Endothelial cell of umbilical vein (primary cell): ENCODE data around the gene CHN1. TPM values are rescaled to one million over a fixed set of nuclear protein-coding genes. Genes with fewer than 3 reads are reported as not detected.

Experiments
- BruUV-seq: library from RNA; stranded (reverse); fragments of 400-500 nt; replicated peaks from 2 replicates; lab custom pipeline; 2021; lab: Mats Ljungman, UMichigan
- CTCF ChIA-PET: fragments of 300-600, 350-600 bp; sonication (Branson Sonifier 250); formaldehyde crosslinking; loops from one replicate; lab custom pipeline; 2021; ENCODE audit warnings: antibody characterized with exemption, inconsistent platforms; lab: Charles Lee
- POLR2A ChIA-PET: fragments of 300-600, 350-600 bp; sonication (Branson Sonifier 250); formaldehyde crosslinking; loops from one replicate; lab custom pipeline; 2021; ENCODE audit warnings: antibody characterized with exemption, inconsistent platforms; lab: Charles Lee
- DNase-seq: peaks from one replicate; pipeline ENCODE4 v3.0.0-alpha.2; 2011; ENCODE audit warnings: low read depth, low spot score
- FAIRE-seq: peaks from 2 replicates; lab custom pipeline; 2011; peaks lifted over from hg19 to GRCh38; lab: Jason Lieb, UNC
- H2AFZ ChIP-seq: 2 replicates; pipeline ENCODE4 v1.6.0; 2012; ENCODE audit warnings: low read depth, low read length, control low read depth, inconsistent platforms
- H3K27ac ChIP-seq: 2 replicates; pipeline ENCODE4 v1.5.1; 2011; ENCODE audit warnings: low read depth, mild to moderate bottlenecking, control low read depth, low read length, moderate library complexity; ENCODE audit not compliant: insufficient read depth
- H3K27me3 ChIP-seq, 2 experiments: 2 replicates each; pipeline versions ENCODE4 v1.6.0 to v1.6.1; 2011; ENCODE audit warnings: low read length in 2 of 2, mixed read lengths in 1 of 2; ENCODE audit not compliant: control insufficient read depth in 2 of 2, insufficient read depth in 2 of 2
- H3K36me3 ChIP-seq, 2 experiments: 2 replicates in 1 of 2; 3 replicates in 1 of 2; pipeline ENCODE4 v1.5.1; 2011; ENCODE audit warnings: low read length in 2 of 2, mild to moderate bottlenecking in 1 of 2, moderate library complexity in 1 of 2; ENCODE audit not compliant: control insufficient read depth in 2 of 2, insufficient read depth in 2 of 2; ENCODE audit errors: extremely low read depth in 1 of 2
- H3K4me1 ChIP-seq: 3 replicates; pipeline ENCODE4 v1.5.1; 2011; ENCODE audit warnings: mild to moderate bottlenecking, low read length; ENCODE audit not compliant: control insufficient read depth, insufficient read depth; ENCODE audit errors: extremely low read depth
- H3K4me2 ChIP-seq: 2 replicates; pipeline ENCODE4 v1.6.1; 2011; ENCODE audit warnings: low read length, control low read depth, mixed read lengths; ENCODE audit not compliant: insufficient read depth
- H3K4me3 ChIP-seq, 3 experiments: fragments of 200-600 bp in 1 of 3; sonication (generic), shearing (Covaris generic) in 1 of 3; replicated peaks in 1 of 3; 2 replicates each; pipeline ENCODE4 v1.5.1; 2011 to 2016; ENCODE audit warnings: control low read depth in 3 of 3, low read length in 3 of 3, mild to moderate bottlenecking in 2 of 3, inconsistent platforms in 1 of 3, low read depth in 1 of 3, moderate library complexity in 1 of 3; ENCODE audit not compliant: insufficient read depth in 1 of 3
- H3K79me2 ChIP-seq: 2 replicates; pipeline ENCODE4 v1.6.0; 2012; ENCODE audit warnings: low read length, inconsistent platforms; ENCODE audit not compliant: control insufficient read depth, insufficient read depth
- H3K9ac ChIP-seq: replicated peaks from 2 replicates; pipeline ENCODE3; 2011; ENCODE audit warnings: low read length, control low read depth; ENCODE audit not compliant: insufficient read depth; ENCODE audit errors: extremely low read depth
- H3K9me1 ChIP-seq: replicated peaks from 3 replicates; pipeline ENCODE4 v1.6.0; 2011; ENCODE audit warnings: mild to moderate bottlenecking, low read length; ENCODE audit not compliant: control insufficient read depth, insufficient read depth; ENCODE audit errors: extremely low read depth
- H3K9me3 ChIP-seq: replicated peaks from 2 replicates; pipeline ENCODE4 v1.5.1; 2012; ENCODE audit warnings: low read length, inconsistent platforms; ENCODE audit not compliant: control insufficient read depth, insufficient read depth
- H4K20me1 ChIP-seq: replicated peaks from 2 replicates; pipeline ENCODE3; 2011; ENCODE audit warnings: mild to moderate bottlenecking, low read length; ENCODE audit not compliant: control insufficient read depth, insufficient read depth; ENCODE audit errors: extremely low read depth
- EZH2 ChIP-seq: IDR thresholded peaks from 2 replicates; pipeline ENCODE4 v1.6.1; 2012; ENCODE audit warnings: borderline replicate concordance, low read depth, mild to moderate bottlenecking, moderate library complexity, low read length, inconsistent platforms; ENCODE audit not compliant: severe bottlenecking
- JUN ChIP-seq: IDR thresholded peaks from 2 replicates; pipeline ENCODE4 v1.6.1; 2011; ENCODE audit warnings: borderline replicate concordance, low read depth; ENCODE audit not compliant: insufficient read length, insufficient read depth
- MYC ChIP-seq: IDR thresholded peaks from one replicate; pipeline ENCODE4 v1.6.1; 2011; ENCODE audit warnings: mild to moderate bottlenecking, low read depth, low read length
- POLR2A ChIP-seq: IDR thresholded peaks from 2 replicates; pipeline ENCODE4 v1.6.1; 2012; ENCODE audit warnings: low read depth, mild to moderate bottlenecking, control low read depth, low read length
- POLR2AphosphoS5 ChIP-seq: IDR thresholded peaks from 2 replicates; pipeline ENCODE4 v1.6.1; 2012; ENCODE audit warnings: low read depth, mild to moderate bottlenecking, control low read depth, low read length, moderate library complexity; ENCODE audit not compliant: insufficient read depth
- dilution Hi-C: fragments of 300-500 bp; cut with MboI; formaldehyde crosslinking; loops from one replicate; pipeline ENCODE4 v1.15.0; 2019; ENCODE audit warnings: low sequenced_read_pairs; ENCODE audit not compliant: extremely low pct_ligation_motif_present
- intact Hi-C: fragments of 100-400 bp; cut with micrococcal nuclease; formaldehyde crosslinking; loops from one replicate; pipeline ENCODE4 v1.10.0; 2022
- polyA plus RNA-seq, 4 experiments: library from polyadenylated mRNA; depleted of rRNA in 3 of 4; stranded (reverse) in 3 of 4; unstranded in 1 of 4; fragments of >200 nt; gene quantifications; 2 replicates each; pipeline versions ENCODE4 v1.2.1 to v1.2.3, GENCODE V29; 2011 to 2012; ENCODE audit warnings: missing spikeins in 1 of 4
- total RNA-seq: library from RNA; stranded (reverse); gene quantifications from 2 replicates; pipeline ENCODE4 v1.2.3, GENCODE V29; 2021

The CHN1 gene
- total and polyA plus RNA-seq, 2 donors (not counting 3 experiments of a cell fraction or from before 2014, with no cell fraction given): 23.3 to 24.9 TPM

DNA sequence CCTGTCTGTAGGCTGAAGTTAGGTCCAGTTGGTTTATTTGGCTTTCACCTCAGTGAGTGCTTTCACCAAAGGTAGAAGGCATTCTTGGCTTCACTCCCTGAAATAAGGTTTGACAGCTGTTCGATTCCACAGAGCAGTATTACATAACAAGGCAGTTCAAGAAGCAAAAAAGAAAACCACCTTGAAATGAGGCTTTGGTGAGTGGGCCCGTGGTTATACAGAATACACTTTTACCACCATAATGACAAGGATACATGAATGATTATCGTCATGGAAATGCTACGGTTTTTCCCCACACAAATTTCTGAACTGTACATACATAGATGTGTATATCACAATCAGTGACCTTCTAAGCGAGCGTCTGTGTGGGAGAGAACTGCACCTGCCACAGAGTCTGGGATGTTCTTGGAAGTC is 160.9 kb downstream of the CHN1 start:
- H4K20me1 ChIP-seq: no peaks in the 10 kb centered on the region
- dilution Hi-C loops: no loop called here
- no peaks in the 10 kb centered on the region for H3K36me3 ChIP-seq
- H3K27me3 ChIP-seq: no peaks in the 10 kb centered on the region
- H3K79me2 ChIP-seq: no peaks in the 10 kb centered on the region
- H3K9ac ChIP-seq: no peak overlapping the region
- ChIA-PET POLR2A (no interaction called here), CTCF (interaction anchor here (0.7 to 1.6 kb wide), 2 partner anchors 13 to 1550 kb away, joined by 3 read pairs; no protein-coding TSS in a partner anchor)
- peaks cover 2% of the 10 kb centered on the region for H3K4me1 ChIP-seq
- BruUV-seq: no TSS peak
- no peak overlapping the region for H3K4me2 ChIP-seq
- FAIRE-seq: no peak
- intact Hi-C loops: no loop called here
- H3K4me3 ChIP-seq: no peak overlapping the region
- H3K9me1 ChIP-seq: no peaks in the 10 kb centered on the region
- no peak for DNase-seq
- H2AFZ ChIP-seq: no peak overlapping the region
- H3K27ac ChIP-seq: no peak overlapping the region
- H3K9me3 ChIP-seq: no peaks in the 10 kb centered on the region
- TF ChIP-seq POLR2AphosphoS5 (no peak), MYC (no peak), JUN (no peak), POLR2A (no peak)

DNA sequence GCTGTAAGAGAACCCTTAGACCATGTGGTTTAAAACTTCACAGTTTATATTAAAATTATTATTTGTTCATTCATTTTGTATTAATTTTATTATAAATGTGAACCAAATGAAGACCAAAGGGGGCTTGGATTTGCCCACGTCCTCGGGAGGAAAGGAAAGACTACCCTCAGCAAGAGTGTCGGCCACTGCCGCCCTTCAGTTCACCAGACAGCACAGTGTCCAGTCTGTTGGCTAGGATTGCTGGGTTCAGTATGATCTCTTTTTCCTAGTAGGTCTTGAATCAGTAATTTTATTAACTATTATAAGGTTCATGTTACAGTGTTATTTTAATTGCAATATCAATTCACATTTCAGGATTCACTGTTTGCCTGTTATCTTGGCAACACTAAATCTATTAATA is 162.7 kb downstream of the CHN1 start:
- Histone ChIP-seq H3K27me3 (no peaks in the 10 kb centered on the region), H3K4me2 (no peak overlapping the region), H3K27ac (no peak overlapping the region), H3K79me2 (no peaks in the 10 kb centered on the region), H3K4me1 (no peaks in the 10 kb centered on the region), H3K9me3 (no peaks in the 10 kb centered on the region), H3K9me1 (no peaks in the 10 kb centered on the region), H3K4me3 (no peak overlapping the region), H3K9ac (no peak overlapping the region), H2AFZ (no peak overlapping the region), H4K20me1 (no peaks in the 10 kb centered on the region), H3K36me3 (no peaks in the 10 kb centered on the region)
- FAIRE-seq (no peak), DNase-seq (no peak)
- dilution Hi-C loops (no loop called here), intact Hi-C loops (no loop called here)
- BruUV-seq: no TSS peak
- POLR2A ChIA-PET: no interaction called here
- CTCF ChIA-PET: no interaction called here
- no peak for TF ChIP-seq EZH2
